HG03280 (cell line): ENCODE data around the gene KCND3.
"Not testable (repeated sequence)": the region's sequence is repeated elsewhere in the genome, so short reads cannot be mapped to it uniquely, and the experiment has no call there.

ENCODE experiments used
- ATAC-seq: cut with Tn5 transposase; IDR thresholded peaks from one replicate; pipeline ENCODE4 v1.9.1; 2021; ENCODE audit warnings: mild to moderate bottlenecking, moderate library complexity; ENCODE audit not compliant: unreplicated experiment

KCND3 gene

DNA sequence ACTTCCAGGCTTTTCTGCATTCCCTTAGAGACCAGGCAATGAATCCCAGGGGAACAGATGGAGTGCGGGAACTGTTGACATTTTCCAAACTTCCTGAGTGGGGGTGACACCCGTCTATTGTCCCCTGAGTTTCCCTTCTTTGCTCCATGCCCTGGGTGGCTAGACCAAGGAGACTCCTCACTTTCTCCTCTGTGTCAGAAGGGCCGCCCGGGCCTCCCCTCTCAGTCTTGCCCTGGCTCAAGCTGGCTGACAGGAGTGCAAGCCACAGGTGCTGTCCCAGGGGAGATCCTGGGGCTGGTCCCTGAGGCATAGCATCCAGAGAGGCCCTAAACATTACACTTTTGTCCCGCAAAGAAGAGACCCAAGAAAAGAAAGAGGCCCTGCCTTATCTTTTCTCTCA, 170.9 kb downstream of the KCND3 start:
- no peak for ATAC-seq

DNA sequence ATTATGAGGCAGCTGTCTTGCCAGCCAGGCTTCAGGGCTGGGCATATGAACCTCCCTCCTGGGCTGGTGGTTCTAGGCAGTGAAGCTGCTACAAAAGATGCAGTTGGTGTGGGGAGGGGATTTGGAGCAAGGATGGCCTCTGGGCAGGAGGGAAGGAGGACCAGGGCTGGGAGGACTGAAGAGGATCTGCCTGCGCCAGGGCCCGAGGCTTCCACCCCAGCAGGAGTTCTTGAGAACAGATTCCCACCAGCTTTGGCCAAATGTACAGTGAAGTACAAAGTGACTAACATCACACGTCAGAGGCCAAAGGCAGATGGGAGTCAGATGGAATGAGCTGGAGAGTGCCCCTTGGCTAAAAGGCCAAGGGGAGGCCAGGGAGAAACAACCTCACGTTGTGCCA, 171.4 kb downstream of the KCND3 start:
- ATAC-seq: no peak

DNA sequence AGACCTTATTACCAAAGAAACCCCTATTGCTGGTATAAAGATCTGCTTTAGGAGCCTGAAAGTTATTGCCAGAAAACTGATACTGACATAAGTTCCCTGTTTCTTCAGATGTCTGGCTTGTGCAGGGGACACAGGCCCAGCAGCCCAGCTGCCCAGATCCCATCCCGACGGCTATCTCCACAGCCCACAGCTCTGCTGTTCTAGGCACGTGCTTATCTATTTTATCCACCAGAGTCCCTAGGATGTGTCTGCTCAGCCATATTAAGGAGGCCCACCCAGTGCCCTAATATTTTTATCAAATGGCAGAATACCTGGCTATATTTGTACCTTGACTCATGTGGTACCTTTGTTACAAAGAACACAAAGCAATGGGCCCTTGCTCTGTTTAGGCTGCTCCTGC, 174.8 kb downstream of the KCND3 start:
- no peak for ATAC-seq

DNA sequence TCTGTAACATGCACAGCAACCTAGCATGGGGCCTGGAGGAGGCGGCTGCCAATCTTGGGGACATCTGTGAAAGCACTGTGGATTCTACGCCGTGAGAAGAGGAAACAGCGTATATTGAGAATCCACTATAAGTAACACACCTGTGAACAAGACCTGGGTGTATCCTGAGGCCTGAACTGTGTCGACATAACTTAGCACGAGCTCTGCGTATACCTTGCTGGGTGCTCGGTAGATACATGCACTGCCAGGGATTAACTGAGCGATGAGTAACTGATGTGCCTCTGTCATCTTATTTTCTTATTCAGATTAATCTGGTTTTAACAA, 175.2 kb downstream of the KCND3 start:
- no peak for ATAC-seq

DNA sequence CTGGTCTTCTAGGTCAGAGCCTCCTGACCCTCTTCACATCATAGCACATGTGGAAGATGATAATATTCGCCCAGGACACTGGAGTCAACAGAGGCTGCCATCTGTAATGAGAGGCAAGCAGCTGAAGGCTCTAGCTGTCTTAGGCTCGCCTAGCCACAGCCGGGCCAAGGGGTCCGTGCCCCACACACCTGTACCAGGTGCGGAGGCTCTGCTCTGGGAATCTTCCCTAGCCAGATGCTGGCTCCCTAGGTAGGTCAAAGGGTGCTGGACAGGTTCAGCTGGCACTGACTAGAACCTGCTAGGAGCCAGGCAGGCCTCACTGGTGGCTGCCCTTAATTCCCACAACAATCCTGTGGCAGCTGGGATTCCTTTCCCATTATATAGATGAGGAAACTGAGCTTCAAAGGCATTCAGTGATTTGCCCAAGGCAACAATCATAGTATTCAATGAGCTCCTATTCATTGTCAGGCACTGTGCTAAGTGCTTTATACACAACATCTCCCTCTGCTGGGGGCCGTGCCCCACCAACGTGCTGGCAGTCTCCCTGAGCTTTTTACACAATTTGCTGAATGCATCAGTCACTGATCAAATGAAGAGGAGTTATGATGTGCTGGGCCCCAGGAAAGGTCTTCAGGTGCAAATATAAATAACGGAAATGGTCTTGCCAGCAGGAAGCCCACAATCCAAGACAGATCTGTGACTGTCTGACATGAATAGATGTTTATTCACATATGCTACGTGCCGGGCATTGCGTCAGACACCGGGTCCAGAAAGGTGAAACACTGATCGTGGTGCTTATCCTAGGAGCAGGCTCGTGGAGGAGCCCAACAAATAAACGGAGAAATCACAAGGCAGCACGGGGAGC, 175.8 kb downstream of the KCND3 start:
- ATAC-seq: no peak

DNA sequence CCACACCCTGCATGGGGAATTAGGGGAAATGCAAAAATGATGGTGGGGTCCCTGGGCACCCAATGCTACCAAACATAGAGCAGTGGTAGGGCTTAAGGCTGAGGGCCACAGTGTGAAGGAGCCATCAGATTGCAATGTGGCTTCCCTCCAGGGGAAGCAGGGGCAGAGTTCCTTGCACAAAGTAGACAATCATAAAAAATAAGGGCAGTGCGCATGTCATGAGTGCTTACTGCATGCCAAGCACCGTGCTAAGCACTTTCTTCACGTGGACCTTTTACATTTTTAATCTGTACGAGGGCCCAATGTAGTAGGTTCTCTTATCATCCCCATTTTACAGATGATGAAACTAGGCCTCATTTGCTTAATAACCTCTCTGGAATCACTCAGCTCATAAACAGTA, 177.2 kb downstream of the KCND3 start:
- ATAC-seq: no peak

DNA sequence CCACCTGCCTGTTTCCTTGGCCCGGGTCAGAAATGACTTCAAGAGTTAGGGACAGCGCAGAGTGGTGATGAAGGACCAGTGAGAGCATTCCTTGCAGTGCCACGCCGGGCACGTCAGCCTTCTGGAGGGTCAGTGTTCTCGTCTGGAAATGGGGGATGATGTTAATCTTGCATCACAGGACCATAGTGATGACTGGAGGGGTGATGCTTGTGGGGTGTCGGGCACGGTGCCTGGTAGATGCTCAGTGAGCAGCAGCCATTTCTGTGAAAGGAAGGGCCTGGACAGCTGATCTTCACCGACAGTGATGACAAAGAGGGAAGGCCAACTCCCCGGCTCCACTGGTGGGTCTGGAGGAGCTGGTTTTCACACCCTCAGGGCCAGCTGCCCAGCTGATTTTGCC, 177.6 kb downstream of the KCND3 start:
- no peak for ATAC-seq

DNA sequence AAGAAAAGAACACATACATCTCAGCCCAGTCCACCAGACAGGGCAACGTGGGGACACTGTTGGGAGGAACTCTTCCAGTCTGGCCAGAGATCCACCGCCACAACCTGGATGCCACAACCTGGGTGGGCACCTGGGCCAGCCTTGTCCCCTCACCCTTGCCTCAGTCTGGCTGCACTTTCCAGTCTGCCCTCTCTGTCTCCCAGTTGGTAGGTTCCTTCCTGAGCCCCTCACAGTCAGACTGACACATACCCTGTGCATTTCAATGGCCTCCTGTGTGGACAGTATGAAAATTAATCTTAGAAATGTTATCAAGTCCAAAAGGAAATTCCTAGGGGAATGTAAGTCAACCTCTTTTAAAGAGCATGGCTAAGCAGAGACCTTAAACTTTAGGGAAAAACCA, 184.2 kb downstream of the KCND3 start:
- no peak for ATAC-seq

DNA sequence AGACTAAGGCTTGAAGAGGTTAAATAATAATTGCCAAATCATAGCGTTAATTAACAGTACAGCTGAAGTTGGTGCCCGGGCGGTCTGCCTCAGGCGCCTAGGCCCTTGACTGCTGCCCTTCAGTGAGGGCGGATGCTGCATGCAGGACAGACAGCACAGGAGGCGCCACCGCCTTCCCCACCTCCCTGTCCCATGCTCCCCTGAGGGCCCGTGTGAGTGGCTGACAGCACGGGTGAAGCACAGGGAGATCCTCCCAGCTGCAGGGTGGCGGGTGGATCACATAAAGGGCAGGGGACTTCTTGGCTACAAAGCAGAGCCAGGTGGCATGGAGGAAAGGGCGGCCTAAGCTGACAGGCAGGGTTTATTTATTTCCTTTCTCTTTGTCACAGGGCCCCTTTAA, 184.7 kb downstream of the KCND3 start:
- no peak for ATAC-seq

DNA sequence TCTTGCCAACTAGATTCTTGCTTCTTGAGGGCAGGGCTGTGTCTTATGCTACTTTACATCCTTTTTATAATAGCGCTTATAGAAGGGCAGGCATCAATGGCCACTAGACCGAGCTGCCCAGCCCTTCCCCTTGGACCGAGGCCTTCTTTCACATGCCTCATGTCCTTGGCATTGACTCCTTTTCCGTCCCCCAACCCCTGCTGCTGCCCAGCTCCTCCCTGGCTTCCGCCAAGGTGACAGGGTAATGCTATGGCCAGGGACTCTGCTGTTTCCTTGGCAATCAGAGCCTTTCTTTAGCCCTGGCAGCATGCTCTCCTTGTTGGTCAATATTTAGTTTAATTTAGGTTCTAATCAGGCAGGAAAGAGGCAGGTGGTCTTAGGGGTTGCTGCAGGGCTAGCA, 185.5 kb downstream of the KCND3 start:
- no peak for ATAC-seq

DNA sequence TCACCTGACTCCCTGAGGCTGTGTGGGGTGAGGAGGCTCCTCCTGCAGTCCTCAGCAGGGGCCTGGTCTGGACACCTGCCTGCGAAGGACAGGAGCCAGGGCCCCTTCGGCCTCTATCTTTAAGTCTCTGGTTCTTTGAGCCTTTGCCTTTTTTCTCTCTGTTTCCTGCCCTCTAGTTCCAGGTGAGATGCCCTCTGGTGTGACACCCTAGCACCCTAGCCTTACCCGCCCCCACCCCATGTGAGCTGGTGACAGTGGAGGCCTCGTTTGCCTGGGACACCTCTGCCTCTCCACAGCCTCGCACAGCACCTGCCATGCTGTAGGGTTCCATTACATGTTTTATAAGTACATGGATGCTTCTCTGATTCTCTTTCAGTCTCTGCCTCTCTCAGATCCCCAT, 186.5 kb downstream of the KCND3 start:
- ATAC-seq: no peak

DNA sequence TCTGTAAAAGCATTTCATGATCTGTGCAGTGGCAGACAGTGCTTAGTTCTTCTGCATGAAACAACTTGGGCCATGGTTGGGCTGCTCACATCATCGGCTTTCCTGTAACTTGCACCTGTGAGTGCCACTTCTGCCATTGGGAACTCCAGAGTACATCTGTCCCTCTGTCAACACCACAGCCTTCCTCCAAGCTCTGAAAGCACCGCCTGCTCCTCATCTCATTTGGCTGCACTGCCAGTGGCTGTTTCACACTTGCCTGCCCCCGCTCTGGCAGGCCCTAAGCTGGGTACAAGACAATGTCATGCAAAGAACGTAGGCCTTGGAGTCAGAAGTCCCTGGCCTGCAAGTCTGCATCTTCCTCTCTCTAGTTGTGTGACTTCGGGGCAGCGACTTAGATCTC, 187.4 kb downstream of the KCND3 start:
- ATAC-seq: no peak

DNA sequence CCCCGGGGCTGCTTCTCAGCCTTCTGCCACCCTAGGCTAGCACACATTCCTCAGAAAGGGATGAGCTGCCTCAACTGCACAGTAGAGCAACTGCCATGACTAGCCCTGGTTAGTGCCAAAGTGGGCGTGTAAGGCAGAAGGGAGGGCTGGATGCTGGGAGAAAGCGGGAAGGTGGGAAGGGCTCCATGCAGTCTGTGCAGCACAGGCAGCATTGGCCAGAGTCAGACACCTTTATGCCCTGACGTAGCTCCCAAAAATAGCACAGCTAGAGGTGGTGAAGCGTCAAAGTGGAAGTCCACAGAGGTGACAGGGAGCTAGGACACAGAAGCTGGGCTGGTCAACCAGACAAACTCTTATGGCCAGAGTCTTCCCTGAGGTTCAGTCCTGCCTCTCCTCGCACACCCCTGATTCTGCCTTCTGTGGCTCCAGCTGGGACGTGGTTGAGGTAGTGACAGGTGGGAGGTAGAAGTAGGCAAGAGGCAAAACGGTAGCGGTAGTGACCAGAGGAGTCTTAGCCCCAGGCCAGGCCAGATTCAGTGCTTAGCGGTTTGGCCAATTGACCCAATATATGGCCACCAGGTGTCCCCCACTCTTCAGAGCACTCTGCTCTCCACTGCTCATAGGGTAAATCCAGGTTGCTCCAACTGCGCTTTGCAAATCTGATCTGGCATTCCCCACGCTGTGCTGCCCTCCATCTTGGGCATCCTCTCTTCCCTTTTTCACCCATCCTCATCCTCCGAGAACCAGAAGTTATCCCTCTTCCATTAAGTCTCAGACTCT, 188.2 kb downstream of the KCND3 start:
- no peak for ATAC-seq

DNA sequence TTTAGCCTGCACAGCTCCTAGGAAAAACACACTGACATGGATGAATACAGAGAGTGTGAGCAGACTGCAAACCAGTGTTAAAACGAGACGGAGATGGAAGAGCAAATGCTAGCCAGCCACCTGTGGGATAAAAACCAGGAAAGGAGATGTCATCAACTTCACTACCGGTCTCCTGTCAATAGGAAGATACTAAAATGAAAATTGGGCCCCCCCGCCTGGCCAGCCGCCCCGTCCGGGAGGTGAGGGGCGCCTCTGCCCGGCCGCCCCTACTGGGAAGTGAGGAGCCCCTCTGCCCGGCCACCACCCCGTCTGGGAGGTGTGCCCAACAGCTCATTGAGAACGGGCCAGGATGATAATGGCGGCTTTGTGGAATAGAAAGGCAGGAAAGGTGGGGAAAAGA, 189.7 kb downstream of the KCND3 start:
- ATAC-seq: not testable (repeated sequence)

DNA sequence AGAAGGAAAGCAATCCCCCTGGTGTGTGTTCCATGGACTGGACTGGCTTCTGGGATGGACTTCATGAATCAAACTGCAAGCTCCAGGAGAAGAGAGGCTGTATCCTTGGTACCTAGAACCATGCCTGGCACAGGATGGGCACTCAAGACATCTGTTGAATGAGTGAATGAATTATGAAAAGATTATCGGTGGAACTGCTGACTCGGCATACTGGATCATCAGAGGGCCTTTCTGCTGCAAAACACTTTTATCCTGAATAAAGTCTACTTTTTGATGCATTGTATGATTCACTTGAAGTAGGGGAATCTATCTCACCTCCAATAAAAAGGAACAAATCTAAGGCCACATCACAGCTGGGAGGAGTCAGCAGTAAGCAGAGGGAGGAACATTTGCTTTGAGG, 190.9 kb downstream of the KCND3 start:
- ATAC-seq: no peak

DNA sequence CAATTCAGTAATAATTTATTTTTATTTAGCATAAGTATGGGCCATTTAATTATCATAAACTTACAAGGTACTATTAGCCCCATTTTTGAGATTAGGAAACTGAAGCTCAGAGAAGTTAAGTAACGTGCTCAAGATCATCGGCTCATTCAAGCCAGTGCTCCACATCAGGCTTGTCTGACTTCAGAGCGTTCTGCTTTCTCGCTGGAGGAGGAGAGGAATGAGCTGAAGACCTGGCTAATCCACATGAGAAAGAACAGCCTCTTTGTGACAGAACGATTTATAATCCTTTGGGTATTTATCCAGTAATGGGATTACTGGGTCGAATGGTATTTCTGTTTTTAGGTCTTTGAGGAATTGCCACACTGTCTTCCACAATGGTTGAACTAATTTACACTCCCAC, 194.1 kb downstream of the KCND3 start:
- no peak for ATAC-seq

DNA sequence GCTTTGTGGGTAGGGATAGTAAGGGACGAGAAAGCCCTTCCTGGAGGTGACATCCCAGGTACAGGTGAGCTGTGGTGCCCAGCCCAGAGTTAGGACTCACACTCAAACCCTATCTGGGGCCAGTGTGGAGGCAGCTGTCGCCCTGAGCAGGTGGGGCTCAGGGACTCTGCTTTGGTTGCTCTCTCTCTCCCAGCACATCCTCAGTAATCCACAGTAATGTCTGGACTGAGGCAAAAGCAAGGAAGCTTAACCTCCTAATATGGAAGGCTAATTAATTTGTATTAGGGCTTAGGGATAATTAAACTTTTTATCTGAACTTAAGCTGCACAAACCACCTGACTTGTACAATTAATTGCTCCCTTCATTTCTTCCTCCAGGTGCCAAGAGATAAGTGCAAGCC, 195.5 kb downstream of the KCND3 start:
- no peak for ATAC-seq

DNA sequence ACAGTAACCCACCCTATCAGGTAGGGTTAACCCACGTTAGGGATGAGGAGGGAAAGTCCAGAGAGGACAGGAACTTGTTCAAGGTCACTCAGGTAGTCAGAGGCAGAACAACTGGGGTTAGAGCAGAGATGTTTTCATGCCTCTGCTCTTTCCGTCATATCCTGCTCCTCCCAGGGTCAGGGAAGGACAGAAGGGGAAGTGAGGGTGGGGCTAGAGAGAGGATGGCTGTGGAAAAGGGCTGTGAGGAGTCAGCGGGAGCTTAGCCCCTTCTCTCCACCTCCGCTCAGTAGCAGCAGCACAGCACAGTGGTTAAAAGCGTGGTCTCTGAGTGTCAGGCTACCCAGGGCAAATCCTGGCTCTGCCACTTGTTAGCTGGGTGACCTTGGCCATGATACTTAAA, 197.2 kb downstream of the KCND3 start:
- ATAC-seq: no peak

DNA sequence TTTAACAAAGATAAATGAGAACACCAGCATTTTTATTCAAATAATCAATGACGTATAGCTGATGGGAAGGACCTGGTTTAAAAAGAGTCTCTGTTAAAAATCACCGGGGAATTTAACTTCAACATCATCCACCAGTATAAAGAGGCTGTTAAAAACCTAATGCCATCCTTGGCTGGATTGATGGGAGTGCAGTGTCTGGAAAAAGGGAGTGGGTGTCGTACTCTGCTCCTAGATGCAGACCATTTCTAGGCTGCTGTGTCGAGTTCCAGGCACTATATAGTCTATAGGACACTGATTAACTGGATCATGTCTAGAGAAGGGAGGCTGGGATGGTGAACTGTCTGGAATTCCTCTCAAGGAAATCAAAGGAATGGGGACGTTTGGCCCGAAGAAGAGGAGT, 197.7 kb downstream of the KCND3 start:
- ATAC-seq: no peak

DNA sequence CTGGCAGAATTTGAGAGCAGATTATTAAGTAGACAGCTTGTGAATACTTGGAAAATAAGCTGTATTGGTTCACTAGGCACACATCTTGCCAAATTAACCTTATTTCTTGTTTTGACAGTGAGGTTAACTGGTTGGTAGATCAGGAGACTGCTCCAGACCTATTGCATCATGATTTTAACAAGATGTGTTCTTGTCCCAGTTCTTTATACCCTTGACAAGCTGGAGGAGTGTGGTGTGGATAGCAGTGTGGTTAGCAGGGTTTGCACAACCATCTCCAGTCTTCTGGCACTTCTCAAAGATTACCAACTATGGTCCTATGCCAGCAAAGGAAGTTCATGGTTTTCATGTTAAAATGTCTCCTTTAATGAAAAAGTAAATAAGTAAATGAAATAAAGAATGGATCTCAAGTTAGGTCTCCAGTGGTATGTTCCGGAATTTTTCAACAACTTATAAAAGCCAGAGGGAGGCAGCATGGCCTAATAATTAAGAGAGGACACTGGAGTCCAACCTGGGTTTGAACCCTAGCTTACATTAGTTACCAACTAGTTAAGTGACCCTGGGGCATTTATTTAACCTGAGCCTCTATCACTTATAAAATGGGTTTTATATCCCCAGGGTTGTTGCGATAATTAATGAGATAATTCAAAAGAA, 199.7 kb downstream of the KCND3 start:
- no peak for ATAC-seq

DNA sequence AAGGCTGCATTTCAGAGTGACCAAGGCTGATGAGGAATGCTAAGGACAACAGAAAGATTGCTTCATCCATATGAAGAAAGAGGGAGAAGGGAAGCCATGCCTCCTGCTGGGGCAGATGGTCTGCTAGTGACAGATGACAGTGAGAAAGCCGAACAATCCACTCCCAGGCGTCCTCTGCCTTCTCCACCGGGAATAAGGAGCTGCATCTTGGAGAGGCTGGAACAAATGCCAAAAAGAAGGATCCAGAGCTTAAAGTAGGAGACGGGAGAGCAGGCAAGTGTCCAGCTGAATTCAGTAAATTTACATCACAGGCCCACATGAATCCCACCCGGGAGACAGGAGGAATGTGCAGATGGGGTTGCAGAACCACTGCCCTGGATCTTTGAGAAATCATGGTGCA, 200.3 kb downstream of the KCND3 start:
- ATAC-seq: no peak

DNA sequence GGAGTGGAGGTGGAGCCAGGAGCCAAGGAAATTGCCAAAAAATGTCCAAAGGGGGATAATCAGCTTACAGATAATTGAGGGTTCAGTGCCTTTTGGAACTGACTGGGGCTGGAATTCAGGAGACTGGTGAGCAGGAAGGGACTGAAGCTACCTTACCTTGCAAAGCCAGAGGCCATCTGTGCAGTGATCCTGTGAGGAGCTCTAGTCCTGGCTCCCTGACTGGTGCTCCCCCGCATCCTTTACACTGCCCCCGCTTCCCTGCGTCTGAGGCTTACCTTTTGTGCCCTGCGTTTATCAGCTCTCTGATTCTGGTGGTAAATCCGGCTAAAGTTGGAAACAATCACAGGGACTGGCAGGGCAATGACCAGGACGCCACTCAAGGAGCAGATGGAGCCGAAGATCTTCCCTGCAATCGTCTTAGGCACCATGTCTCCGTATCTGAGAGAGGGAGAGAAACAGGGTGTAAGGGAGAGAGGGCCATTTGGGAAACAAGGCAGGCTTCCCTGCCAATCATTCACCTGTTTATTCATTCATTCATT, 202.7 kb downstream of the KCND3 start:
- no peak for ATAC-seq
